Measurements from ENCODE around the gene AAMDC. TPM values are rescaled to one million over a fixed set of nuclear protein-coding genes. Genes with fewer than 3 reads are reported as not detected.

AAMDC gene
- total RNA-seq, 1 donor from 2014 or later: 27.3 TPM

DNA sequence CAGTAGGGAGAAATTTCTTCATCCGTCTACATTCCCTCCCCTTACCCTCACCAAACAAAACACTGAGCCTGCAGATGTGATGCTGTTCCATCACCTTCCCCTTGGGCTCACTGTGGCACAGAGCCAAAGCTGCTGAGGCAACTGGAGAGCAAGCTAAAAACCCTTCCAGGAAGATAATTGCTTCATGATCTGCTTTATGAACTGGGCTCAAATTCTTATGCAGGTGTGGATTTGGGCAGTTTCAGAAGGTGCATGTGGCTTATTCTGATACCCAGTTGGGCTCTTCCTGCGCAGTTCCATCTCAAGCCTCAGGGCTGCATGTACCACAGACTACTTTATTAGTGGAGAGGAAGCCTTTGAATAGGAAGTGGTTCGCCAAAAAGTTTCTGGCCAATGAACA, 58.3 kb downstream of the AAMDC start:
- H3K27me3 ChIP-seq: no peaks in the 10 kb centered on the region
- TF ChIP-seq, protein P1, sequence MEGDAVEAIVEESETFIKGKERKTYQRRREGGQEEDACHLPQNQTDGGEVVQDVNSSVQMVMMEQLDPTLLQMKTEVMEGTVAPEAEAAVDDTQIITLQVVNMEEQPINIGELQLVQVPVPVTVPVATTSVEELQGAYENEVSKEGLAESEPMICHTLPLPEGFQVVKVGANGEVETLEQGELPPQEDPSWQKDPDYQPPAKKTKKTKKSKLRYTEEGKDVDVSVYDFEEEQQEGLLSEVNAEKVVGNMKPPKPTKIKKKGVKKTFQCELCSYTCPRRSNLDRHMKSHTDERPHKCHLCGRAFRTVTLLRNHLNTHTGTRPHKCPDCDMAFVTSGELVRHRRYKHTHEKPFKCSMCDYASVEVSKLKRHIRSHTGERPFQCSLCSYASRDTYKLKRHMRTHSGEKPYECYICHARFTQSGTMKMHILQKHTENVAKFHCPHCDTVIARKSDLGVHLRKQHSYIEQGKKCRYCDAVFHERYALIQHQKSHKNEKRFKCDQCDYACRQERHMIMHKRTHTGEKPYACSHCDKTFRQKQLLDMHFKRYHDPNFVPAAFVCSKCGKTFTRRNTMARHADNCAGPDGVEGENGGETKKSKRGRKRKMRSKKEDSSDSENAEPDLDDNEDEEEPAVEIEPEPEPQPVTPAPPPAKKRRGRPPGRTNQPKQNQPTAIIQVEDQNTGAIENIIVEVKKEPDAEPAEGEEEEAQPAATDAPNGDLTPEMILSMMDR (IDR thresholded peaks at IDR 0.05): no peak
- H3K9me3 ChIP-seq: no peaks in the 10 kb centered on the region
- intact Hi-C loops (cut with DNase I): no loop called here
- H3K36me3 ChIP-seq: peaks cover 59% of the 10 kb centered on the region
- H3K4me3 ChIP-seq: no peak overlapping the region
- H3K27ac ChIP-seq: no peak overlapping the region
- no peak for DNase-seq
- peaks cover 12% of the 10 kb centered on the region for H3K4me1 ChIP-seq
- no peak for ATAC-seq

DNA sequence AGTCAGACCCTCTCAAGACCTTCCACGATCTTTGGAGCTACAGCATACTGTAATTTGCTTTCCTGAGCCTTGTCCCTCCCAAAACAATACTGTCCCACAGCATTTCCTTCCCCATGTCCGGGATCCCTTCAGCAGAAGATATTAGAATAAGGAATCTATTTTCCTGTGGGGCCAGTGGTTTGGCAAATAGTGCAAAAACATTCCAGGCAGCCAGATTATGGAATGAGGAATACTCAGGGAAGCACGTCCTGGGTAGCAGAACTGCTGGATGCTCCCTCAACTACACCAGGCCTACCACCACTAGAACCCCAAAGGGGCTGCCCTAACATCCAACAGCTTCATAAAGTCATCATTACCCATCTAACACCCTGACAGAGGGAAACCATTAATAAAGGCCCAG, 61.5 kb downstream of the AAMDC start:
- intact Hi-C loops (cut with DNase I): no loop called here
- ATAC-seq: no peak
- H3K4me1 ChIP-seq: peaks cover 12% of the 10 kb centered on the region

GRCh38 chr11:77883775-77884174, 62.8 kb downstream of the AAMDC start:
- Histone ChIP-seq H3K27me3 (no peaks in the 10 kb centered on the region), H3K4me3 (no peak overlapping the region), H3K36me3 (peaks cover 27% of the 10 kb centered on the region), H3K4me1 (peaks cover 8% of the 10 kb centered on the region), H3K9me3 (no peaks in the 10 kb centered on the region), H3K27ac (no peak overlapping the region)
- ATAC-seq (no peak), DNase-seq (no peak)
- intact Hi-C loops (cut with DNase I): no loop called here
- TF ChIP-seq, protein P1 (IDR thresholded peaks at IDR 0.05): no peak

More for the DNA sequence above, 61.5 kb downstream of the AAMDC start:
- no peak overlapping the region for H3K4me3 ChIP-seq
- H3K27me3 ChIP-seq: no peaks in the 10 kb centered on the region
- TF ChIP-seq, protein P1 (IDR thresholded peaks at IDR 0.05): no peak
- H3K27ac ChIP-seq: no peak overlapping the region
- H3K9me3 ChIP-seq: no peaks in the 10 kb centered on the region
- peaks cover 38% of the 10 kb centered on the region for H3K36me3 ChIP-seq
- DNase-seq: no peak

DNA sequence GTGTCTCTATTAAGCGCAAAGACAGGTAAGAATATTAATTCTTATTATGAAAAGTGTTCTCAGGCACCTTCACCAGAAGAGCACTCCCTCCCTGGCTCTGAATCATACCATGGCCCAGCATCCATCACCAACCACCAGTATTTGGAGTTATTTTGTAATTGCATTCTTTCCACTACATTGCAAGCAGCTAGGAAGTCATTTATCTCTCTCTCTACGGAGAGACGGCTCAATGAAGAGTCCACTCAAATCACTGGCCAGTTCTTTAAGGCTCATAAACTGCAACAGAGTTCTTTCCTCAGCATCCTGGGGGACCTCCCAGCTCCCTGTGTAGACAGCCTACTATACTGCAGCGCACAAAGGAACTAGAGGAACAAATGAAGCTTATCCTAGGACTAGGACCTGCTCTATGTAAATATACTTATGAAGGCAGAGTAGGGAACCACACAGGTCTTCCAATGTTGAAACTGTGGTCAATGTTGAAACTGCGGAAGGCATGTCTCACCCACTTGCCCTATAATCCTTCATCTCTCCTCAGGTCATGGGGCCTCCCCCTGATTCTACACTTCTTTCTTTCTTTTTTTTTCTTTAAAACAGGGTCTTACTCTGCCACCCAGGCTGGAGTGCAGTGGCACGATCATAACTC, 63.4 kb downstream of the AAMDC start:
- Histone ChIP-seq H3K36me3 (peaks cover 22% of the 10 kb centered on the region), H3K27me3 (no peaks in the 10 kb centered on the region), H3K4me1 (peaks cover 3% of the 10 kb centered on the region), H3K27ac (no peak overlapping the region), H3K9me3 (no peaks in the 10 kb centered on the region), H3K4me3 (no peak overlapping the region)
- intact Hi-C loops (cut with DNase I): no loop called here
- ATAC-seq (no peak), DNase-seq (no peak)
- TF ChIP-seq, protein P1 (IDR thresholded peaks at IDR 0.05): no peak

- intact Hi-C loops (cut with DNase I): no loop called here
- no peak for ATAC-seq
- H3K36me3 ChIP-seq: peaks cover 26% of the 10 kb centered on the region
These were observed 63.9 kb downstream of the AAMDC start for GRCh38 chr11:77884829-77885190.

More at GRCh38 chr11:77884829-77885190, 63.9 kb downstream of the AAMDC start:
- no peaks in the 10 kb centered on the region for H3K27me3 ChIP-seq
- no peaks in the 10 kb centered on the region for H3K4me1 ChIP-seq
- H3K27ac ChIP-seq: no peak overlapping the region
- TF ChIP-seq, protein P1 (IDR thresholded peaks at IDR 0.05): no peak
- DNase-seq: no peak
- no peaks in the 10 kb centered on the region for H3K9me3 ChIP-seq
- H3K4me3 ChIP-seq: no peak overlapping the region
